ENCODE data around the gene CRYBG3.

CRYBG3 gene

GRCh38 chr3:97931218-97931617 is 109.4 kb downstream of the CRYBG3 start:
- no peak for TF ChIP-seq POLR2A (IDR thresholded peaks at IDR 0.05; ENCODE audit: low read depth, low read length)
- FAIRE-seq (peak; percentile 11), DNase-seq (ENCODE audit: insufficient read length, low spot score) (no peak)

DNA sequence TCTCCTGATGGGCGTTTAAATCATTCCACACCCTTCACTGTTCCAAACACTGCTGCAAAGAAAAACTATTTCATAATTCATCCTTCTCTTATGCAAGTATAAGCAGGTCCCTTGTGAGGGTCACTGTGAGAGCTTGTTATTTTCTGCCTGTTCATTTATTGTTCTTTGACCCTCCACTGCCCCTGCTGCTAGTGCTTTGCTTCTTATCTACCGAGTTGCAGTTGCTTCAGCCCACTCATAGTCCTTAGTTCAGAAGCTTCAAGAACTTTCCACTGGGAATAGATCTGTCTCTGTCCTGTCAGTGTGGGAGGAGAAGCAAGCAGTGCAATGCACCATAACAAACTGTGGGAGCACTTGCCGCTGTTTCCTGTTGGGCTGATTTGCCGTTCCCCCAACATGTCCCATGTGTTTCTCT is 110.6 kb downstream of the CRYBG3 start:
- TF ChIP-seq POLR2A (IDR thresholded peaks at IDR 0.05; ENCODE audit: low read depth, low read length), result no peak
- no peak for FAIRE-seq
- no peak for DNase-seq (ENCODE audit: insufficient read length, low spot score)

- DNase-seq (ENCODE audit: insufficient read length, low spot score), result no peak
- no peak for TF ChIP-seq POLR2A (IDR thresholded peaks at IDR 0.05; ENCODE audit: low read depth, low read length)
- FAIRE-seq, result no peak
Measured at GRCh38 chr3:97934980-97935695, 113.3 kb downstream of the CRYBG3 start.

- FAIRE-seq (no peak), DNase-seq (ENCODE audit: insufficient read length, low spot score) (no peak)
- no peak for TF ChIP-seq POLR2A (IDR thresholded peaks at IDR 0.05; ENCODE audit: low read depth, low read length)
Measured at GRCh38 chr3:97935842-97936241, 114.0 kb downstream of the CRYBG3 start.

DNA sequence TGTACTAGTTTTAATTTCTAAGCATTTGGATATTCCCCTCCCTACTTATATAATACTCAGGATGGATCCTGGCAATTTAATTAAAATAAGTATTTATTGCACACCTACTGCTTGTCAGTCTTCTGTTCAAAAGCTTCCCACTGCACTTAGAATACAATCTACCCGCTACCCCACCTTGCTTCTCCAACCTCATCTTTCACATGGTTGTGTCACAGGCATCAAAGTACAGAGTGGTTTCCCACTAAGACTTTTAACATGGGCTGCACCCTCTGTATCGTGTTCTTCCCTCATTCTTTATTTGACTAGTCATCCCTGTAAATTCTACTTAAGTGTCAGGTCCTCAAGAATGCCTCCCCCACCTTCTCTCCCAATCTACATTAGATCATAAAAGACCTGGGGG is 115.4 kb downstream of the CRYBG3 start:
- TF ChIP-seq POLR2A (IDR thresholded peaks at IDR 0.05; ENCODE audit: low read depth, low read length), result no peak
- FAIRE-seq (no peak), DNase-seq (ENCODE audit: insufficient read length, low spot score) (no peak)

DNA sequence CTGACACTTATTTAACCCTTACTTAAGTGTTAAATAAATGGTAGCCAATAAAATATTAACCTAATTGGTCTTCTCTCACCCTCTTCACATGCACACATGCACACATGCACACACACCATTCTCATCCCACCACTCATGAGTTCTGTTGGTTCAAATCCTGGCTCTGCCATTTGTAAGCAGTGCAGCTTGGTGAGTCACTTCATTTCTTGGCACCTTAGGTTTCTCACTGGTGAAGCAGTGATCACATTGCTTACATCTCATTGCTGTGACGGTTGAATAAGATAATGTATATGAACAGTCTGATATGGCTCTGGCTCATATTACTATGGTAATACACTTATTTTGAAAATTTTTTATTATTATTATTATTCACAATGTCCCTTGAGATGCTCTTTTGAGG is 116.6 kb downstream of the CRYBG3 start:
- DNase-seq (ENCODE audit: insufficient read length, low spot score), result no peak
- FAIRE-seq, result no peak
- TF ChIP-seq POLR2A (IDR thresholded peaks at IDR 0.05; ENCODE audit: low read depth, low read length), result no peak

GRCh38 chr3:97939401-97939800 is 117.6 kb downstream of the CRYBG3 start:
- no peak for TF ChIP-seq POLR2A (IDR thresholded peaks at IDR 0.05; ENCODE audit: low read depth, low read length)
- DNase-seq (ENCODE audit: insufficient read length, low spot score) (no peak), FAIRE-seq (no peak)

GRCh38 chr3:97940034-97940433 is 118.2 kb downstream of the CRYBG3 start:
- FAIRE-seq, result no peak
- no peak for DNase-seq (ENCODE audit: insufficient read length, low spot score)

DNA sequence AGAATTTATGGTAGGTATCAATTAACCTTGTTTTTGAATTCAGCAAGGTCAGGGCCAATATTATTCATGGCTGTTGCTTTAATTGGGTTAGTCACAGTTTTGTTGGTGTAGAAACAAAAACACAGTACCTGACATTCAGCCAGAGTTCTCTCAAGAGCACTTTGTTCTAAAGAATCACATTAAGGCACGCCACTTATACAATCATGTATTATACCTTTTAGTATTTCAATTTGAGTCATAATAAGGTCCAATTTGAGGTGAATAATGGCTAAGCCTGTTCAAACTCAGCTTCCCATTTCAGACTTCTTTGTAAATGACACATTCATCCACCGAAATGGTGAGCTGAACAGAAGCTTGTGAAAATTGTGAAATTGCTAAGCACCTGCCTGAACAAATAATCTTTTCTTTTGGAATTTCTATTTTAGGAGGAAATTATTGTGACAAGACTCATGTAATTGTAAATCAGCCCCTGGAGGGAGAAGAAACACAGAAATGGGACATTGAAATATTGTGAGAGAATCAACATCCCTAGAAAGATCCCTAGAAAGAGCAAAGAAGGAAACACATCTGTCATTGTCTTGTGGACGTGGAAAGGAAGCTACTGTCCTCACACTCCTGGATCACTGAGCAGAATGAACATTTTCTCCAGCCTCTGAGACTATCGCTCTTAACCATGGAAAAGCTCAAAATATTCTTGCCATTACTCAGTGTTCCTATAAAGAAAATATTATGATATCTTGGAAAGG is 121.2 kb downstream of the CRYBG3 start:
- FAIRE-seq, result no peak
- no peak for DNase-seq (ENCODE audit: insufficient read length, low spot score)

More at GRCh38 chr3:97940034-97940433, 118.2 kb downstream of the CRYBG3 start:
- TF ChIP-seq POLR2A (IDR thresholded peaks at IDR 0.05; ENCODE audit: low read depth, low read length), result no peak

GRCh38 chr3:97948351-97949109 is 126.7 kb downstream of the CRYBG3 start:
- no peak for TF ChIP-seq POLR2A (IDR thresholded peaks at IDR 0.05; ENCODE audit: low read depth, low read length)
- no peak for DNase-seq (ENCODE audit: insufficient read length, low spot score)

More for the DNA sequence above, 121.2 kb downstream of the CRYBG3 start:
- TF ChIP-seq POLR2A (IDR thresholded peaks at IDR 0.05; ENCODE audit: low read depth, low read length), result no peak

GRCh38 chr3:97949110-97949485 is 127.3 kb downstream of the CRYBG3 start:
- no peak for TF ChIP-seq POLR2A (IDR thresholded peaks at IDR 0.05; ENCODE audit: low read depth, low read length)
- no peak for DNase-seq (ENCODE audit: insufficient read length, low spot score)
- FAIRE-seq, result no peak

More at GRCh38 chr3:97948351-97949109, 126.7 kb downstream of the CRYBG3 start:
- no peak for FAIRE-seq

DNA sequence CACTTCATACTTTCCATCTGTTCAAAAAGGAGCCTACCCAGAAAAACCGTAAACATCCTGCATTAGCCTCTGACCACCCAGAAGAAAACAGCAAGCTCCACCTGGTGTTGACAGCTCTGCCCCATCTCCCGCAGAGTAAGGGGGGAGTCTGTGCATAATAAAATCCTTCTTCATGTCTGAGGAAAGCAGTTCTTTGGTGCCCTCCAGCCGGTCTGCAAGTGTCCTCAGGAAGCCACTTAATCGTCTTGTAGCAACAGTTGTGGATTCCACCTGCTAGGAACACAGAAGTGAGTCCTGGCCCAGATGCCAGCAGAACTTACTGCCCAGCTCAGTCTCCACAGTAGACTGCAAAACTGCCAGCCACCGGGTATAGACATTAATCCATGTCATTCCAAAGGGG is 127.9 kb downstream of the CRYBG3 start:
- TF ChIP-seq POLR2A (IDR thresholded peaks at IDR 0.05; ENCODE audit: low read depth, low read length), result no peak
- FAIRE-seq (no peak), DNase-seq (ENCODE audit: insufficient read length, low spot score) (no peak)

GRCh38 chr3:97950360-97950759 is 128.5 kb downstream of the CRYBG3 start:
- TF ChIP-seq POLR2A (IDR thresholded peaks at IDR 0.05; ENCODE audit: low read depth, low read length), result no peak
- DNase-seq (ENCODE audit: insufficient read length, low spot score) (no peak), FAIRE-seq (no peak)

GRCh38 chr3:97952280-97952679 is 130.5 kb downstream of the CRYBG3 start:
- FAIRE-seq, result no peak

More at GRCh38 chr3:97952280-97952679, 130.5 kb downstream of the CRYBG3 start:
- no peak for DNase-seq (ENCODE audit: insufficient read length, low spot score)
- no peak for TF ChIP-seq POLR2A (IDR thresholded peaks at IDR 0.05; ENCODE audit: low read depth, low read length)

All from H54 (cell line).